Loucy (cell line): ENCODE data around the gene PSMC3IP.

Experiments
- CTCF ChIP-seq: fragments of 200-600 bp; sonication (generic); conservative IDR thresholded peaks from 2 replicates; pipeline ENCODE4 v1.5.1; 2014; ENCODE audit warnings: mild to moderate bottlenecking, antibody characterized with exemption, low read length
- EZH2phosphoT487 ChIP-seq: fragments of 200-600 bp; IDR thresholded peaks from 2 replicates; pipeline ENCODE4 v1.6.1; 2018; ENCODE audit warnings: antibody characterized with exemption, mild to moderate bottlenecking, moderate library complexity, borderline replicate concordance

GRCh38 chr17:42530952-42531454 lies 46.5 kb downstream of the PSMC3IP start:
- TF ChIP-seq CTCF (no peak), EZH2phosphoT487 (no peak)
